Central memory CD8-positive, alpha-beta T cell (primary cell): ENCODE data around the gene PDPN.

Source experiments
- ATAC-seq: fragments of 150-1000 bp; cut with Tn5 transposase; replicated peaks from 2 replicates; pipeline ENCODE4 v1.10.0; 2022; ENCODE audit warnings: mild to moderate bottlenecking, moderate FRiP score, moderate number of reproducible peaks; ENCODE audit not compliant: poor library complexity, severe bottlenecking; ENCODE audit errors: extremely low read depth
- DNase-seq, 2 donors: peaks; one replicate each; pipeline ENCODE4 v3.0.0; 2021; ENCODE audit warnings: low spot score in 2 of 2
- H3K27ac Mint-ChIP-seq: one replicate; pipeline ENCODE4 v1.8.0; 2022; ENCODE audit warnings: low read depth, mild to moderate bottlenecking, moderate library complexity, mixed read lengths
- H3K27me3 Mint-ChIP-seq: one replicate; pipeline ENCODE4 v1.8.0; 2022; ENCODE audit warnings: mixed read lengths
- H3K36me3 Mint-ChIP-seq: one replicate; pipeline ENCODE4 v1.8.0; 2022; ENCODE audit warnings: mild to moderate bottlenecking, moderate library complexity, mixed read lengths; ENCODE audit not compliant: insufficient read depth
- H3K4me1 Mint-ChIP-seq: one replicate; pipeline ENCODE4 v1.8.0; 2022; ENCODE audit warnings: mixed read lengths
- H3K4me3 Mint-ChIP-seq: one replicate; pipeline ENCODE4 v1.8.0; 2022; ENCODE audit warnings: mild to moderate bottlenecking, moderate library complexity, mixed read lengths
- H3K9me3 Mint-ChIP-seq: one replicate; pipeline ENCODE4 v1.8.0; 2022; ENCODE audit warnings: mixed read lengths

PDPN gene

GRCh38 chr1:13628218-13628617, 44.6 kb downstream of the PDPN start:
- no peaks in the 10 kb centered on the region for H3K4me1 Mint-ChIP-seq

GRCh38 chr1:13628711-13629110, 45.1 kb downstream of the PDPN start:
- Mint-ChIP-seq H3K27ac (no peak overlapping the region), H3K4me3 (no peak overlapping the region), H3K36me3 (no peaks in the 10 kb centered on the region), H3K27me3 (peaks cover 52% of the 10 kb centered on the region), H3K9me3 (no peaks in the 10 kb centered on the region), H3K4me1 (no peaks in the 10 kb centered on the region)
- ATAC-seq (no peak), DNase-seq (no peak)

More at GRCh38 chr1:13628218-13628617, 44.6 kb downstream of the PDPN start:
- Mint-ChIP-seq H3K27me3 (peaks cover 48% of the 10 kb centered on the region), H3K9me3 (no peaks in the 10 kb centered on the region), H3K27ac (no peak overlapping the region), H3K4me3 (no peak overlapping the region), H3K36me3 (no peaks in the 10 kb centered on the region)
- DNase-seq (no peak), ATAC-seq (no peak)

DNA sequence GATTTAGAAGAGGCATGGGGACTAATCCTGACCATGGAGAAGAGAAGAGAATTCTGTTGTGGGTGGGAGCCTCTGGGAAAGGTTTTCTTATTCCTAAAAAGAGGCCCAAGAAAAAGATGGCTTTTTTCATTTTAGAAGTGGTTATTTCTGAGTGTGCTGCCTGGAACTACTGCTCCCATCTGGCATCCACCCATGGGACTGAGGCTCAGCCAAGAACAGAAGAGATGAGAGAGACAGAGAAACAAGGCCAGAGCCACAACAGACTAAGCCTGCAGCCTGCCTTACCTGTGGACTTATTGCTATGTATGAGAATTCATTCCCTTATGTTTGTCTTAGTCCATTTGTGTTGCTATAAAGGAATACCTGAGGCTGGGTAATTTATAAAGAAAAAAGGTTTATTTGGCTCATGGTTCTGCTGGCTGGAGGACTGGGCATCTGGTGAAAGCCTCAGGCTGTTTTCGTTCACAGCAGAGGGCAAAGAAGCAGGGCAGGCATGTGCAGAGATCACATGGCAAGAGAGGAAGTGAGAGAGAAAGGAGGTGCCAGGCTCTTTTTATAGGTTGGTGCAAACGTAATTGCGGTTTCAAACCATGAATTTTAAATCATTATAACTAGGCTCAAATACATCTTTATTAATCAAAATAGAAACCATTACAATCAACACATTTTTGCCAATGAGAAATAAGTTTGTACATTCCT, 58.8 kb downstream of the PDPN start:
- Mint-ChIP-seq H3K36me3 (no peaks in the 10 kb centered on the region), H3K4me1 (peaks cover 5% of the 10 kb centered on the region), H3K27ac (no peak overlapping the region), H3K27me3 (peaks cover 19% of the 10 kb centered on the region), H3K9me3 (peaks cover 13% of the 10 kb centered on the region), H3K4me3 (no peak overlapping the region)
- ATAC-seq (no peak), DNase-seq (no peak)

GRCh38 chr1:13643017-13643416, 59.4 kb downstream of the PDPN start:
- Mint-ChIP-seq H3K27ac (no peak overlapping the region), H3K4me3 (no peak overlapping the region), H3K9me3 (peaks cover 9% of the 10 kb centered on the region), H3K27me3 (peaks cover 14% of the 10 kb centered on the region), H3K36me3 (no peaks in the 10 kb centered on the region), H3K4me1 (peaks cover 5% of the 10 kb centered on the region)
- ATAC-seq (no peak), DNase-seq (no peak)

DNA sequence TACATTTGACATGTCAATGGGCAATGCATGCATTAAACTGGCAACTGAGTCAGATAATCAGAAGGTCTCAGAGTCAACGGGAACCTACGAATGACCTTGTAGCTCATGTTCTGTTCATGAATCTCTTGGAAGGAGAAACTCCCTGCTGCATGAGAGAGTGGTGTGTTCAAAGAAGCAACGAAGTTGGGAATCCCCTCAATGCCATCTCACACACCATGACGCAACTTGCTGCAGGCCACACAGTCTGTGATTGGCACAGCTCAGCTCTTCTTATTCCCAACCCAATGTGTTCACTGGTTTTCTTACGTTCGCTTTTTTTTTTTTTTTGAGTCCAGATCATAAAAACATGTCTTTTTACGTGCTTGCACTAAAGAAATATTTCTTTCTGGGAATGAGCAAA, 62.9 kb downstream of the PDPN start:
- no peak overlapping the region for H3K27ac Mint-ChIP-seq
- H3K4me1 Mint-ChIP-seq: peaks cover 5% of the 10 kb centered on the region
- no peaks in the 10 kb centered on the region for H3K36me3 Mint-ChIP-seq
- no peak for DNase-seq
- H3K9me3 Mint-ChIP-seq: peaks cover 5% of the 10 kb centered on the region
- peaks cover 28% of the 10 kb centered on the region for H3K27me3 Mint-ChIP-seq
- no peak overlapping the region for H3K4me3 Mint-ChIP-seq
- ATAC-seq: no peak

DNA sequence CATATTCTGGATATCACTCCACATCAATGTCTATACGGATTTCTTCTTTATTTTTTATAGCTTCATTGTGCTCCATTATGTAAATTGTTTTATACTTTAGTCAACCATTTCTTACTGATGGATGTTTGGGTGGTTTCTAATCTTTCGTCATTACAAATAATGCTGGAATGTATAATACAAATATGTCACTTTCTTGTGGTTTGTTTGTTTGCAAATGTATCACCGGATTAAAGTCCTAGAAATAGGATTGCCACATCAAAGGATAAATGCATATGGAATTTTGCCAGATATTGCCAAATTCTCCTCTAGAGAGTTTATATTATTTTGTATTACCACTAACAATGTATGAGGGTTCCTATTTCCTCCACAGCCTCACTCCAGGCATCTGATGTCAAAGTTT, 67.6 kb downstream of the PDPN start:
- peaks cover 57% of the 10 kb centered on the region for H3K27me3 Mint-ChIP-seq
- DNase-seq (no peak), ATAC-seq (no peak)
- H3K4me1 Mint-ChIP-seq: no peaks in the 10 kb centered on the region
- no peak overlapping the region for H3K4me3 Mint-ChIP-seq
- H3K36me3 Mint-ChIP-seq: no peaks in the 10 kb centered on the region
- H3K27ac Mint-ChIP-seq: no peak overlapping the region
- H3K9me3 Mint-ChIP-seq: peaks cover 5% of the 10 kb centered on the region

- ATAC-seq: no peak
- no peaks in the 10 kb centered on the region for H3K36me3 Mint-ChIP-seq
Observed at GRCh38 chr1:13652238-13652637, 68.6 kb downstream of the PDPN start.

GRCh38 chr1:13661539-13661938, 77.9 kb downstream of the PDPN start:
- ATAC-seq (no peak), DNase-seq (no peak)
- no peaks in the 10 kb centered on the region for H3K36me3 Mint-ChIP-seq
- H3K27ac Mint-ChIP-seq: no peak overlapping the region
- no peaks in the 10 kb centered on the region for H3K4me1 Mint-ChIP-seq
- no peaks in the 10 kb centered on the region for H3K9me3 Mint-ChIP-seq
- H3K4me3 Mint-ChIP-seq: no peak overlapping the region
- peaks cover 26% of the 10 kb centered on the region for H3K27me3 Mint-ChIP-seq

More at GRCh38 chr1:13652238-13652637, 68.6 kb downstream of the PDPN start:
- peaks cover 5% of the 10 kb centered on the region for H3K9me3 Mint-ChIP-seq
- peaks cover 65% of the 10 kb centered on the region for H3K27me3 Mint-ChIP-seq
- no peak for DNase-seq
- no peaks in the 10 kb centered on the region for H3K4me1 Mint-ChIP-seq
- H3K27ac Mint-ChIP-seq: no peak overlapping the region
- H3K4me3 Mint-ChIP-seq: no peak overlapping the region

GRCh38 chr1:13662493-13662892, 78.9 kb downstream of the PDPN start:
- H3K4me3 Mint-ChIP-seq: no peak overlapping the region
- DNase-seq (no peak), ATAC-seq (no peak)
- H3K4me1 Mint-ChIP-seq: no peaks in the 10 kb centered on the region
- H3K9me3 Mint-ChIP-seq: no peaks in the 10 kb centered on the region
- H3K27ac Mint-ChIP-seq: no peak overlapping the region
- H3K27me3 Mint-ChIP-seq: peaks cover 21% of the 10 kb centered on the region
- H3K36me3 Mint-ChIP-seq: no peaks in the 10 kb centered on the region

GRCh38 chr1:13663969-13664368, 80.3 kb downstream of the PDPN start:
- peaks cover 21% of the 10 kb centered on the region for H3K27me3 Mint-ChIP-seq
- H3K4me1 Mint-ChIP-seq: no peaks in the 10 kb centered on the region
- H3K4me3 Mint-ChIP-seq: no peak overlapping the region
- no peak overlapping the region for H3K27ac Mint-ChIP-seq
- ATAC-seq (no peak), DNase-seq (no peak)
- H3K9me3 Mint-ChIP-seq: no peaks in the 10 kb centered on the region
- H3K36me3 Mint-ChIP-seq: no peaks in the 10 kb centered on the region

DNA sequence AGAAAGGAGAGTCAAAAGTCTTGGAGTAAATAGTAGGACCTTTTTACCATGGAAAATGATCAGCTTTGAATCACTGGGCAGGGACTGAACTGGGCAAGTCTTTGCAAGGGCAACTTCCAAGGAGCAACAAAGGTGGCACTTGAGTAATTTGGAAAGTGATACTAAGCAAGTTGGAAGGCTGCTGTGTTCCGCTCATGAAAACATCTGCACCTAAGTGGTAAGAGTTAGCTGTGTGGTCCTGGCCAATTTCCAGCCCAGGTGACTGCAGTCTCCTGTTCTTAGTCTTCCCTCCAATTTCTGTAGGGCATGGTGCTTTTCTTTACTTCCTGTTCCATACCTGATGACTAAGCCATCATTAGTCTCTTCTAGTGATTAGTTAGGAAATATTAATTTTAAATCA, 80.8 kb downstream of the PDPN start:
- no peak for DNase-seq
- Mint-ChIP-seq H3K4me3 (no peak overlapping the region), H3K36me3 (no peaks in the 10 kb centered on the region), H3K27me3 (peaks cover 21% of the 10 kb centered on the region), H3K9me3 (no peaks in the 10 kb centered on the region), H3K27ac (no peak overlapping the region), H3K4me1 (no peaks in the 10 kb centered on the region)
- ATAC-seq: no peak

DNA sequence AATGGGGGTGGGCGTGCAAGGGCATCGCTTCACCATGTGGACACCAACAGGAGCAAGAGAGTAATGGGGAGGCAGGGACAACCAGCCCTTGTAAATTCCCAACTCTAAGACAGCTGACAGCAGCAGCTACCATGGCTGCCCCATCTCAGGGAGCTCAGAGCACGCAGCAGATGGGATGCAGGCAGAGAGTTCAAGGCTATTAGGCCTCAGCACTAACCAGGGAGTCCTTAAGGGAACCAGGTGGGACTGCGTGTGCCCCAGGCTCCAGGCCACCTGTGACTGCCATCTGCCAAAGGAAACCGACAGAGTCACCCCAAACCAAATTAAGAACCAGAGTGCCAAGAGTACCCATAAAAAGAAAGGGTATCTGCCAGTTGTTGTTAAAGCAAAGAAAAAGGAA, 82.7 kb downstream of the PDPN start:
- no peaks in the 10 kb centered on the region for H3K4me1 Mint-ChIP-seq
- no peak for DNase-seq
- no peak for ATAC-seq
- H3K36me3 Mint-ChIP-seq: peaks cover 2% of the 10 kb centered on the region
- no peak overlapping the region for H3K27ac Mint-ChIP-seq
- H3K4me3 Mint-ChIP-seq: no peak overlapping the region
- no peaks in the 10 kb centered on the region for H3K9me3 Mint-ChIP-seq
- peaks cover 20% of the 10 kb centered on the region for H3K27me3 Mint-ChIP-seq
